OCI-LY7 (cell line): Measurements from ENCODE around the gene SPPL2B.

ENCODE experiments used
- EZH2phosphoT487 ChIP-seq: fragments of 200-600 bp; sonication (generic); IDR thresholded peaks from 2 replicates; pipeline ENCODE4 v1.6.1; 2018; ENCODE audit warnings: low read depth, borderline replicate concordance, mild to moderate bottlenecking, mixed run types, antibody characterized with exemption, low read length, moderate library complexity, mixed read lengths
- TF ChIP-seq, protein P1 (sequence below): fragments of 200-600 bp; sonication (generic); conservative IDR thresholded peaks from 2 replicates; pipeline ENCODE4 v1.5.1; 2014; ENCODE audit warnings: mild to moderate bottlenecking, antibody characterized with exemption, low read length, moderate library complexity, mixed read lengths

DNA sequence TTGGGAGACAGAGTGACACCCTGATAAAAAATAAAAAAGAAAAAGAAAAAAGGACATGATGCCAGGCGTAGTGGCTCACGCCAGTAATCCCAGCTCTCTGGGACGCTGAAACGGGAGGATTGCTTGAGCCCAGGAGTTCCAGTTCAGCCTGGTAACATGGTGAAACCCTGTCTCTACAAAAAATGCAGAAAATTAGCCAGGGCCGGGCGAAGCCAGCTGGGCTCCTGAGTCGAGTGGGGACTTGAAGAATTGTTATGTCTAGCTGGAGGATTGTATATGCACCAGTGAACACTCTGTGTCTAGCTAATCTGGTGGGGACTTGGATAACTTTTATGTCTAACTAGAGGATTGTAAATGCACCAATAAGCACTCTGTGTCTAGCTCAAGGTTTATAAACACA is 63.9 kb downstream of the SPPL2B start:
- TF ChIP-seq, protein P1, sequence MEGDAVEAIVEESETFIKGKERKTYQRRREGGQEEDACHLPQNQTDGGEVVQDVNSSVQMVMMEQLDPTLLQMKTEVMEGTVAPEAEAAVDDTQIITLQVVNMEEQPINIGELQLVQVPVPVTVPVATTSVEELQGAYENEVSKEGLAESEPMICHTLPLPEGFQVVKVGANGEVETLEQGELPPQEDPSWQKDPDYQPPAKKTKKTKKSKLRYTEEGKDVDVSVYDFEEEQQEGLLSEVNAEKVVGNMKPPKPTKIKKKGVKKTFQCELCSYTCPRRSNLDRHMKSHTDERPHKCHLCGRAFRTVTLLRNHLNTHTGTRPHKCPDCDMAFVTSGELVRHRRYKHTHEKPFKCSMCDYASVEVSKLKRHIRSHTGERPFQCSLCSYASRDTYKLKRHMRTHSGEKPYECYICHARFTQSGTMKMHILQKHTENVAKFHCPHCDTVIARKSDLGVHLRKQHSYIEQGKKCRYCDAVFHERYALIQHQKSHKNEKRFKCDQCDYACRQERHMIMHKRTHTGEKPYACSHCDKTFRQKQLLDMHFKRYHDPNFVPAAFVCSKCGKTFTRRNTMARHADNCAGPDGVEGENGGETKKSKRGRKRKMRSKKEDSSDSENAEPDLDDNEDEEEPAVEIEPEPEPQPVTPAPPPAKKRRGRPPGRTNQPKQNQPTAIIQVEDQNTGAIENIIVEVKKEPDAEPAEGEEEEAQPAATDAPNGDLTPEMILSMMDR: no peak
- TF ChIP-seq EZH2phosphoT487: no peak
